ENCODE data around the gene UPF1. TPM values are rescaled to one million over a fixed set of nuclear protein-coding genes. Genes with fewer than 3 reads are reported as not detected.

The UPF1 gene
- total RNA-seq, 1 donor = 36.6 TPM

GRCh38 chr19:18897094-18898029, 65.6 kb downstream of the UPF1 start:
- H2AFZ ChIP-seq (ENCODE audit: low read length) = no peak overlapping the region
- peaks cover 8% of the 10 kb centered on the region for H3K36me3 ChIP-seq (ENCODE audit: insufficient read depth, low read length)
- no peaks in the 10 kb centered on the region for H3K9me3 ChIP-seq (ENCODE audit: low read depth, low read length)
- no peak overlapping the region for H3K27ac ChIP-seq (ENCODE audit: low read depth, low read length)
- H3K4me2 ChIP-seq (ENCODE audit: insufficient read depth, low read length) = no peak overlapping the region
- no peaks in the 10 kb centered on the region for H3K4me1 ChIP-seq (ENCODE audit: insufficient read depth, low read length)
- H3K27me3 ChIP-seq (ENCODE audit: insufficient read depth, low read length) = peaks cover 18% of the 10 kb centered on the region
- no peak overlapping the region for H3K4me3 ChIP-seq (ENCODE audit: insufficient read depth, low read length)
- peaks cover 4% of the 10 kb centered on the region for H4K20me1 ChIP-seq (ENCODE audit: insufficient read depth, low read length)
- DNase-seq (ENCODE audit: insufficient read length, low spot score, missing footprints) = peak; percentile 90
- H3K79me2 ChIP-seq (ENCODE audit: insufficient read depth, low read length) = no peaks in the 10 kb centered on the region
- no peak for TF ChIP-seq CTCF (IDR thresholded peaks at IDR 0.05; ENCODE audit: extremely low read depth, low read depth, low read length)

GRCh38 chr19:18898081-18898606, 66.4 kb downstream of the UPF1 start:
- Histone ChIP-seq H2AFZ (ENCODE audit: low read length) (no peak overlapping the region), H3K36me3 (ENCODE audit: insufficient read depth, low read length) (peaks cover 11% of the 10 kb centered on the region), H3K4me3 (ENCODE audit: insufficient read depth, low read length) (no peak overlapping the region), H3K4me1 (ENCODE audit: insufficient read depth, low read length) (no peaks in the 10 kb centered on the region), H4K20me1 (ENCODE audit: insufficient read depth, low read length) (peaks cover 4% of the 10 kb centered on the region), H3K27me3 (ENCODE audit: insufficient read depth, low read length) (peaks cover 17% of the 10 kb centered on the region), H3K9me3 (ENCODE audit: low read depth, low read length) (no peaks in the 10 kb centered on the region), H3K4me2 (ENCODE audit: insufficient read depth, low read length) (no peak overlapping the region), H3K27ac (ENCODE audit: low read depth, low read length) (no peak overlapping the region), H3K79me2 (ENCODE audit: insufficient read depth, low read length) (no peaks in the 10 kb centered on the region)
- DNase-seq (ENCODE audit: insufficient read length, low spot score, missing footprints) = peak; percentile 97
- no peak for TF ChIP-seq CTCF (IDR thresholded peaks at IDR 0.05; ENCODE audit: extremely low read depth, low read depth, low read length)

GRCh38 chr19:18898607-18899408, 67.0 kb downstream of the UPF1 start:
- DNase-seq (ENCODE audit: insufficient read length, low spot score, missing footprints) = peak; percentile 93
- H3K36me3 ChIP-seq (ENCODE audit: insufficient read depth, low read length) = peaks cover 15% of the 10 kb centered on the region
- H3K4me1 ChIP-seq (ENCODE audit: insufficient read depth, low read length) = no peaks in the 10 kb centered on the region
- no peaks in the 10 kb centered on the region for H3K9me3 ChIP-seq (ENCODE audit: low read depth, low read length)
- peaks cover 11% of the 10 kb centered on the region for H3K27me3 ChIP-seq (ENCODE audit: insufficient read depth, low read length)
- no peak overlapping the region for H3K4me2 ChIP-seq (ENCODE audit: insufficient read depth, low read length)
- H2AFZ ChIP-seq (ENCODE audit: low read length) = no peak overlapping the region
- peaks cover 4% of the 10 kb centered on the region for H4K20me1 ChIP-seq (ENCODE audit: insufficient read depth, low read length)
- no peaks in the 10 kb centered on the region for H3K79me2 ChIP-seq (ENCODE audit: insufficient read depth, low read length)
- TF ChIP-seq CTCF (IDR thresholded peaks at IDR 0.05; ENCODE audit: extremely low read depth, low read depth, low read length) = no peak
- no peak overlapping the region for H3K4me3 ChIP-seq (ENCODE audit: insufficient read depth, low read length)
- no peak overlapping the region for H3K27ac ChIP-seq (ENCODE audit: low read depth, low read length)

All from osteoblast (primary cell).